Activated CD8-positive, alpha-beta T cell treated with anti-CD3 and anti-CD28 coated beads for 36 hours (primary cell): ENCODE results near the gene UBTF. TPM values are rescaled to one million over a fixed set of nuclear protein-coding genes. Genes with fewer than 3 reads are reported as not detected.
A peak's percentile ranks its signal among the peaks of the same experiment; 100 is the strongest.

ENCODE experiments used
- ATAC-seq: fragments of 200-7000 bp; cut with Tn5 transposase; one replicate; pipeline ENCODE4 v1.10.0; 2021; ENCODE audit warnings: mild to moderate bottlenecking, moderate library complexity
- CTCF ChIA-PET: fragments of 350-600 bp; sonication (Branson Sonifier 250); formaldehyde crosslinking; loops from one replicate; lab custom pipeline; 2021; ENCODE audit warnings: antibody characterized with exemption; lab: Charles Lee
- POLR2A ChIA-PET: fragments of 350-600 bp; sonication (Branson Sonifier 250); formaldehyde crosslinking; loops from one replicate; lab custom pipeline; 2021; ENCODE audit warnings: antibody characterized with exemption; lab: Charles Lee
- DNase-seq: peaks from one replicate; pipeline ENCODE4 v3.0.0-alpha.2; 2020
- H3K27ac Mint-ChIP-seq: one replicate; pipeline ENCODE4 v1.8.0; 2021; ENCODE audit warnings: mild to moderate bottlenecking, mixed read lengths
- H3K27me3 Mint-ChIP-seq: one replicate; pipeline ENCODE4 v1.8.0; 2021; ENCODE audit warnings: mixed read lengths
- H3K36me3 Mint-ChIP-seq: one replicate; pipeline ENCODE4 v1.8.0; 2021; ENCODE audit warnings: low read depth, mixed read lengths
- H3K4me1 Mint-ChIP-seq: one replicate; pipeline ENCODE4 v1.8.0; 2021; ENCODE audit warnings: low read depth, mixed read lengths
- H3K4me3 Mint-ChIP-seq: one replicate; pipeline ENCODE4 v1.8.0; 2021; ENCODE audit warnings: mild to moderate bottlenecking, moderate library complexity, mixed read lengths
- H3K9me3 Mint-ChIP-seq: one replicate; pipeline ENCODE4 v1.8.0; 2021; ENCODE audit warnings: mixed read lengths
- CTCF ChIP-seq: fragments of 200-600 bp; IDR thresholded peaks from one replicate; pipeline ENCODE4 v1.8.0; 2022; ENCODE audit warnings: antibody characterized with exemption, mild to moderate bottlenecking
- intact Hi-C: fragments of 100-400 bp; cut with micrococcal nuclease; formaldehyde crosslinking; loops from one replicate; pipeline ENCODE4 v1.10.0; 2022
- total RNA-seq, 2 experiments: library from RNA; stranded (reverse); gene quantifications; one replicate each; pipeline ENCODE4 v1.2.3, GENCODE V29; 2021

The UBTF gene
- total RNA-seq, 2 experiments from 2014 or later, result 129 to 135 TPM

- H3K27ac Mint-ChIP-seq, result no peak overlapping the region
- peaks cover 35% of the 10 kb centered on the region for H3K36me3 Mint-ChIP-seq
- H3K27me3 Mint-ChIP-seq, result no peaks in the 10 kb centered on the region
- no peak overlapping the region for H3K4me3 Mint-ChIP-seq
- no peaks in the 10 kb centered on the region for H3K9me3 Mint-ChIP-seq
- ATAC-seq (no peak), DNase-seq (no peak)
- TF ChIP-seq CTCF, result no peak
- CTCF ChIA-PET, result interaction anchor here (0.8 to 2.2 kb wide), 2 partner anchors 124 to 139 kb away, joined by 3 to 9 read pairs; partner anchors contain the start of gene GRN
- POLR2A ChIA-PET, result interaction anchor here (0.6 to 3.5 kb wide), 9 partner anchors 8 to 156 kb away, joined by 3 to 19 read pairs (median 4); partner anchors contain the start of gene FAM171A2
- intact Hi-C loops, result no loop called here
- peaks cover 48% of the 10 kb centered on the region for H3K4me1 Mint-ChIP-seq
Observed at GRCh38 chr17:44206825-44207155, 12.7 kb downstream of the UBTF start.

- intact Hi-C loops, result no loop called here
- Mint-ChIP-seq H3K4me3 (no peak overlapping the region), H3K27ac (peak overlapping the region; percentile 27), H3K9me3 (no peaks in the 10 kb centered on the region), H3K36me3 (peaks cover 33% of the 10 kb centered on the region), H3K4me1 (peaks cover 44% of the 10 kb centered on the region), H3K27me3 (no peaks in the 10 kb centered on the region)
- ChIA-PET POLR2A (interaction anchor here (0.6 to 3.5 kb wide), 10 partner anchors 8 to 157 kb away, joined by 3 to 19 read pairs (median 4); partner anchors contain the start of genes FAM171A2 and SLC25A39), CTCF (interaction anchor here (0.7 to 2.2 kb wide), 3 partner anchors 16 to 139 kb away, joined by 3 to 9 read pairs (median 3); partner anchors contain the start of gene GRN)
- peak; percentile 11 for TF ChIP-seq CTCF
- DNase-seq, result peak; percentile 35
- no peak for ATAC-seq
Observed at GRCh38 chr17:44205962-44206824, 13.3 kb downstream of the UBTF start.

- no peaks in the 10 kb centered on the region for H3K9me3 Mint-ChIP-seq
- H3K27me3 Mint-ChIP-seq, result no peaks in the 10 kb centered on the region
- peaks cover 23% of the 10 kb centered on the region for H3K36me3 Mint-ChIP-seq
- ChIA-PET CTCF (interaction anchor here (0.6 to 5.5 kb wide), 19 partner anchors 9 to 260 kb away, joined by 3 to 51 read pairs (median 5); partner anchors contain the start of genes GRN, SLC25A39, TMUB2 and UBTF), POLR2A (interaction anchor here (0.7 to 5.6 kb wide), 9 partner anchors 9 to 141 kb away, joined by 3 to 58 read pairs (median 4); partner anchors contain the start of genes SLC25A39 and UBTF)
- H3K4me1 Mint-ChIP-seq, result peaks cover 35% of the 10 kb centered on the region
- no peak overlapping the region for H3K4me3 Mint-ChIP-seq
- intact Hi-C loops, result loop anchor here (5.0 kb wide), 2 partner anchors 128 to 143 kb away; partner anchors contain the start of gene GRN
- TF ChIP-seq CTCF, result no peak
- DNase-seq (no peak), ATAC-seq (no peak)
- H3K27ac Mint-ChIP-seq, result no peak overlapping the region
Observed at GRCh38 chr17:44204441-44204882, 15.0 kb downstream of the UBTF start.

- Mint-ChIP-seq H3K36me3 (peaks cover 18% of the 10 kb centered on the region), H3K27ac (peak overlapping the region; percentile 65), H3K4me1 (peaks cover 32% of the 10 kb centered on the region), H3K9me3 (no peaks in the 10 kb centered on the region), H3K4me3 (no peak overlapping the region), H3K27me3 (no peaks in the 10 kb centered on the region)
- POLR2A ChIA-PET, result interaction anchor here (0.7 to 5.6 kb wide), 9 partner anchors 10 to 142 kb away, joined by 3 to 58 read pairs (median 4); partner anchors contain the start of genes SLC25A39 and UBTF
- ATAC-seq (no peak), DNase-seq (peak; percentile 86)
- TF ChIP-seq CTCF, result peak; percentile 87
- CTCF ChIA-PET, result interaction anchor here (0.6 to 5.5 kb wide), 18 partner anchors 13 to 260 kb away, joined by 3 to 51 read pairs (median 5); partner anchors contain the start of genes GRN, SLC25A39, TMUB2 and UBTF
- intact Hi-C loops, result loop anchor here (5.0 kb wide), 2 partner anchors 128 to 143 kb away; partner anchors contain the start of gene GRN
Observed at GRCh38 chr17:44203731-44204440, 15.6 kb downstream of the UBTF start.
